ENCODE data around the gene RPA1.
"Not testable (repeated sequence)": the region's sequence is repeated elsewhere in the genome, so short reads cannot be mapped to it uniquely, and the experiment has no call there.

RPA1 gene

GRCh38 chr17:1834380-1835149, 4.8 kb downstream of the RPA1 start:
- DNase-seq = peak in 2 of 3 donors; percentile 19 to 46
- H3K4me3 ChIP-seq (ENCODE audit: control insufficient read depth in 1 of 7, extremely low read depth in 1 of 7, insufficient read depth in 4 of 7, low read depth in 2 of 7, low read length in 6 of 7) = no peak overlapping the region
- ChIA-PET POLR2A (no interaction called here), CTCF (interaction anchor here (0.6 to 1.6 kb wide), 4 partner anchors 32 to 166 kb away, joined by 3 to 5 read pairs (median 4); no protein-coding TSS in a partner anchor)
- peaks cover 0 to 14% (median 7%) of the 10 kb centered on the region in 4 experiments for H3K36me3 ChIP-seq (ENCODE audit: control insufficient read depth in 4 of 4, insufficient read depth in 4 of 4, low read length in 3 of 4)
- H3K4me1 ChIP-seq (ENCODE audit: control extremely low read depth in 1 of 4, control insufficient read depth in 4 of 4, insufficient read depth in 4 of 4, low read length in 3 of 4) = peaks cover 0 to 16% (median 8%) of the 10 kb centered on the region in 4 experiments
- no peaks in the 10 kb centered on the region for H3K9me3 ChIP-seq (ENCODE audit: control extremely low read depth in 1 of 5, control insufficient read depth in 4 of 5, insufficient read depth in 2 of 5, low read depth in 1 of 5, low read length in 4 of 5)
- WGBS (ENCODE audit: insufficient coverage) = 98% methylated on average over 4 of the region's 12 CpGs
- no peaks in the 10 kb centered on the region for H3K27me3 ChIP-seq (replicated peaks in 2 of 5; ENCODE audit: control insufficient read depth in 4 of 5, insufficient read depth in 5 of 5, low read length in 4 of 5)
- no peak overlapping the region for H3K27ac ChIP-seq (ENCODE audit: insufficient read depth in 1 of 2, low read depth in 1 of 2, low read length in 2 of 2, poor library complexity in 1 of 2, severe bottlenecking in 2 of 2)

GRCh38 chr17:1839516-1839915, 9.7 kb downstream of the RPA1 start:
- no peak overlapping the region for H3K4me3 ChIP-seq (ENCODE audit: control insufficient read depth in 1 of 7, extremely low read depth in 1 of 7, insufficient read depth in 4 of 7, low read depth in 2 of 7, low read length in 6 of 7)
- H3K9me3 ChIP-seq (ENCODE audit: control extremely low read depth in 1 of 5, control insufficient read depth in 4 of 5, insufficient read depth in 2 of 5, low read depth in 1 of 5, low read length in 4 of 5) = no peaks in the 10 kb centered on the region
- 92% methylated on average over 4 of the region's 4 CpGs for WGBS (ENCODE audit: insufficient coverage)
- ChIA-PET POLR2A (interaction anchor here (0.6 kb wide), 1 partner anchor 134 kb away, joined by 4 read pairs; no protein-coding TSS in a partner anchor), CTCF (interaction anchor here (1.1 to 2.2 kb wide), 3 partner anchors 9 to 26 kb away, joined by 5 to 8 read pairs (median 6); partner anchors contain the start of genes RPA1 and SMYD4)
- H3K36me3 ChIP-seq (ENCODE audit: control insufficient read depth in 4 of 4, insufficient read depth in 4 of 4, low read length in 3 of 4) = peaks cover 6 to 23% (median 22%) of the 10 kb centered on the region in 4 experiments
- no peaks in the 10 kb centered on the region for H3K4me1 ChIP-seq (ENCODE audit: control extremely low read depth in 1 of 4, control insufficient read depth in 4 of 4, insufficient read depth in 4 of 4, low read length in 3 of 4)
- H3K27ac ChIP-seq (ENCODE audit: insufficient read depth in 1 of 2, low read depth in 1 of 2, low read length in 2 of 2, poor library complexity in 1 of 2, severe bottlenecking in 2 of 2) = no peak overlapping the region
- H3K27me3 ChIP-seq (replicated peaks in 2 of 5; ENCODE audit: control insufficient read depth in 4 of 5, insufficient read depth in 5 of 5, low read length in 4 of 5) = no peaks in the 10 kb centered on the region
- DNase-seq = no peak

- CTCF ChIA-PET = interaction anchor here (0.7 kb wide), 1 partner anchor 20 kb away, joined by 4 read pairs; no protein-coding TSS in a partner anchor
- WGBS (ENCODE audit: insufficient coverage) = 98% methylated on average over 6 of the region's 9 CpGs
- POLR2A ChIA-PET = no interaction called here
These were observed 14.1 kb downstream of the RPA1 start for GRCh38 chr17:1843947-1844346.

GRCh38 chr17:1847191-1847590, 17.4 kb downstream of the RPA1 start:
- Histone ChIP-seq H3K36me3 (ENCODE audit: control insufficient read depth in 4 of 4, insufficient read depth in 4 of 4, low read length in 3 of 4) (peaks cover 14 to 71% (median 50%) of the 10 kb centered on the region in 4 experiments), H3K9me3 (ENCODE audit: control extremely low read depth in 1 of 5, control insufficient read depth in 4 of 5, insufficient read depth in 2 of 5, low read depth in 1 of 5, low read length in 4 of 5) (no peaks in the 10 kb centered on the region), H3K4me3 (ENCODE audit: control insufficient read depth in 1 of 7, extremely low read depth in 1 of 7, insufficient read depth in 4 of 7, low read depth in 2 of 7, low read length in 6 of 7) (no peak overlapping the region), H3K4me1 (ENCODE audit: control extremely low read depth in 1 of 4, control insufficient read depth in 4 of 4, insufficient read depth in 4 of 4, low read length in 3 of 4) (no peaks in the 10 kb centered on the region), H3K27ac (ENCODE audit: insufficient read depth in 1 of 2, low read depth in 1 of 2, low read length in 2 of 2, poor library complexity in 1 of 2, severe bottlenecking in 2 of 2) (peak overlapping the region in 1 of 2 experiments; percentile 6), H3K27me3 (replicated peaks in 2 of 5; ENCODE audit: control insufficient read depth in 4 of 5, insufficient read depth in 5 of 5, low read length in 4 of 5) (no peaks in the 10 kb centered on the region)
- no peak for DNase-seq
- CTCF ChIA-PET = no interaction called here
- POLR2A ChIA-PET = no interaction called here
- 100% methylated on average over 1 of the region's 3 CpGs for WGBS (ENCODE audit: insufficient coverage)

More at GRCh38 chr17:1843947-1844346, 14.1 kb downstream of the RPA1 start:
- peaks cover 11 to 54% (median 43%) of the 10 kb centered on the region in 4 experiments for H3K36me3 ChIP-seq (ENCODE audit: control insufficient read depth in 4 of 4, insufficient read depth in 4 of 4, low read length in 3 of 4)
- no peak for DNase-seq
- H3K4me3 ChIP-seq (ENCODE audit: control insufficient read depth in 1 of 7, extremely low read depth in 1 of 7, insufficient read depth in 4 of 7, low read depth in 2 of 7, low read length in 6 of 7) = no peak overlapping the region
- H3K27ac ChIP-seq (ENCODE audit: insufficient read depth in 1 of 2, low read depth in 1 of 2, low read length in 2 of 2, poor library complexity in 1 of 2, severe bottlenecking in 2 of 2) = no peak overlapping the region
- no peaks in the 10 kb centered on the region for H3K9me3 ChIP-seq (ENCODE audit: control extremely low read depth in 1 of 5, control insufficient read depth in 4 of 5, insufficient read depth in 2 of 5, low read depth in 1 of 5, low read length in 4 of 5)
- H3K4me1 ChIP-seq (ENCODE audit: control extremely low read depth in 1 of 4, control insufficient read depth in 4 of 4, insufficient read depth in 4 of 4, low read length in 3 of 4) = no peaks in the 10 kb centered on the region
- no peaks in the 10 kb centered on the region for H3K27me3 ChIP-seq (replicated peaks in 2 of 5; ENCODE audit: control insufficient read depth in 4 of 5, insufficient read depth in 5 of 5, low read length in 4 of 5)

GRCh38 chr17:1852327-1852726, 22.5 kb downstream of the RPA1 start:
- H3K4me3 ChIP-seq (ENCODE audit: control insufficient read depth in 1 of 7, extremely low read depth in 1 of 7, insufficient read depth in 4 of 7, low read depth in 2 of 7, low read length in 6 of 7) = no peak overlapping the region
- no peaks in the 10 kb centered on the region for H3K4me1 ChIP-seq (ENCODE audit: control extremely low read depth in 1 of 4, control insufficient read depth in 4 of 4, insufficient read depth in 4 of 4, low read length in 3 of 4)
- 100% methylated on average over 4 of the region's 6 CpGs for WGBS (ENCODE audit: insufficient coverage)
- H3K36me3 ChIP-seq (ENCODE audit: control insufficient read depth in 4 of 4, insufficient read depth in 4 of 4, low read length in 3 of 4) = peaks cover 14 to 51% (median 36%) of the 10 kb centered on the region in 4 experiments
- CTCF ChIA-PET = interaction anchor here (1.4 kb wide), 1 partner anchor 49 kb away, joined by 3 read pairs; no protein-coding TSS in a partner anchor
- no peaks in the 10 kb centered on the region for H3K27me3 ChIP-seq (replicated peaks in 2 of 5; ENCODE audit: control insufficient read depth in 4 of 5, insufficient read depth in 5 of 5, low read length in 4 of 5)
- no peak for DNase-seq
- H3K9me3 ChIP-seq (ENCODE audit: control extremely low read depth in 1 of 5, control insufficient read depth in 4 of 5, insufficient read depth in 2 of 5, low read depth in 1 of 5, low read length in 4 of 5) = no peaks in the 10 kb centered on the region
- H3K27ac ChIP-seq (ENCODE audit: insufficient read depth in 1 of 2, low read depth in 1 of 2, low read length in 2 of 2, poor library complexity in 1 of 2, severe bottlenecking in 2 of 2) = peak overlapping the region in 1 of 2 experiments; percentile 18
- POLR2A ChIA-PET = no interaction called here

GRCh38 chr17:1853698-1854097, 23.9 kb downstream of the RPA1 start:
- no peak overlapping the region for H3K4me3 ChIP-seq (ENCODE audit: control insufficient read depth in 1 of 7, extremely low read depth in 1 of 7, insufficient read depth in 4 of 7, low read depth in 2 of 7, low read length in 6 of 7)
- ChIA-PET POLR2A (no interaction called here), CTCF (interaction anchor here (0.9 kb wide), 2 partner anchors 15 to 131 kb away, joined by 3 to 5 read pairs; no protein-coding TSS in a partner anchor)
- H3K36me3 ChIP-seq (ENCODE audit: control insufficient read depth in 4 of 4, insufficient read depth in 4 of 4, low read length in 3 of 4) = peaks cover 14 to 42% (median 28%) of the 10 kb centered on the region in 4 experiments
- WGBS (ENCODE audit: insufficient coverage) = 100% methylated on average over 1 of the region's 3 CpGs
- no peak overlapping the region for H3K27ac ChIP-seq (ENCODE audit: insufficient read depth in 1 of 2, low read depth in 1 of 2, low read length in 2 of 2, poor library complexity in 1 of 2, severe bottlenecking in 2 of 2)
- no peaks in the 10 kb centered on the region for H3K9me3 ChIP-seq (ENCODE audit: control extremely low read depth in 1 of 5, control insufficient read depth in 4 of 5, insufficient read depth in 2 of 5, low read depth in 1 of 5, low read length in 4 of 5)
- H3K4me1 ChIP-seq (ENCODE audit: control extremely low read depth in 1 of 4, control insufficient read depth in 4 of 4, insufficient read depth in 4 of 4, low read length in 3 of 4) = no peaks in the 10 kb centered on the region
- DNase-seq = no peak
- H3K27me3 ChIP-seq (replicated peaks in 2 of 5; ENCODE audit: control insufficient read depth in 4 of 5, insufficient read depth in 5 of 5, low read length in 4 of 5) = no peaks in the 10 kb centered on the region

- H3K27me3 ChIP-seq (replicated peaks in 2 of 5; ENCODE audit: control insufficient read depth in 4 of 5, insufficient read depth in 5 of 5, low read length in 4 of 5); POLR2A ChIA-PET; H3K9me3 ChIP-seq (ENCODE audit: control extremely low read depth in 1 of 5, control insufficient read depth in 4 of 5, insufficient read depth in 2 of 5, low read depth in 1 of 5, low read length in 4 of 5); H3K4me1 ChIP-seq (ENCODE audit: control extremely low read depth in 1 of 4, control insufficient read depth in 4 of 4, insufficient read depth in 4 of 4, low read length in 3 of 4); CTCF ChIA-PET; H3K27ac ChIP-seq (ENCODE audit: insufficient read depth in 1 of 2, low read depth in 1 of 2, low read length in 2 of 2, poor library complexity in 1 of 2, severe bottlenecking in 2 of 2); DNase-seq; H3K4me3 ChIP-seq (ENCODE audit: control insufficient read depth in 1 of 7, extremely low read depth in 1 of 7, insufficient read depth in 4 of 7, low read depth in 2 of 7, low read length in 6 of 7): not testable (repeated sequence)
- WGBS (ENCODE audit: insufficient coverage) = 95% methylated on average over 2 of the region's 8 CpGs
- H3K36me3 ChIP-seq (ENCODE audit: control insufficient read depth in 4 of 4, insufficient read depth in 4 of 4, low read length in 3 of 4) = peaks cover 14 to 54% (median 32%) of the 10 kb centered on the region in 4 experiments
These were observed 26.7 kb downstream of the RPA1 start for GRCh38 chr17:1856462-1856861.

Data from common myeloid progenitor, CD34-positive (primary cell).